GM18499 (cell line): ENCODE data around the gene ACOT13.
"Not testable (repeated sequence)": the region's sequence is repeated elsewhere in the genome, so short reads cannot be mapped to it uniquely, and the experiment has no call there.

Source experiments
- ATAC-seq: cut with Tn5 transposase; IDR thresholded peaks from one replicate; pipeline ENCODE4 v1.9.1; 2021; ENCODE audit warnings: moderate number of reproducible peaks; ENCODE audit not compliant: insufficient read depth, unreplicated experiment

The ACOT13 gene

GRCh38 chr6:24666641-24667377 is at the start of gene ACOT13, which contains the start of gene TDP2:
Gene ACOT13 (plus strand): TSS chr6:24667077. CDS start chr6:24667264, 187 bp downstream.
Gene TDP2 (minus strand): TSS chr6:24666899. CDS start chr6:24666862, 37 bp downstream.
- peak; percentile 77 for ATAC-seq

GRCh38 chr6:24619661-24620060 is 47.2 kb upstream of the ACOT13 start:
- ATAC-seq: no peak

- no peak for ATAC-seq
Measured at GRCh38 chr6:24620637-24621036, 46.2 kb upstream of the ACOT13 start.

GRCh38 chr6:24621626-24622289 is 45.1 kb upstream of the ACOT13 start:
- ATAC-seq: no peak

GRCh38 chr6:24630856-24631505 is 35.9 kb upstream of the ACOT13 start:
- ATAC-seq: no peak

GRCh38 chr6:24631671-24632070 is 35.2 kb upstream of the ACOT13 start:
- no peak for ATAC-seq

GRCh38 chr6:24632573-24632972 is 34.3 kb upstream of the ACOT13 start:
- ATAC-seq: no peak

GRCh38 chr6:24636681-24637080 is 30.2 kb upstream of the ACOT13 start:
- no peak for ATAC-seq

- no peak for ATAC-seq
Measured at GRCh38 chr6:24640166-24640565, 26.7 kb upstream of the ACOT13 start.

GRCh38 chr6:24640631-24641030 is 26.2 kb upstream of the ACOT13 start:
- not testable (repeated sequence) for ATAC-seq

- no peak for ATAC-seq
Measured at GRCh38 chr6:24642061-24642460, 24.8 kb upstream of the ACOT13 start.

- ATAC-seq: no peak
Measured at GRCh38 chr6:24643920-24644319, 23.0 kb upstream of the ACOT13 start.

- ATAC-seq: no peak
Measured at GRCh38 chr6:24644377-24644776, 22.5 kb upstream of the ACOT13 start.

GRCh38 chr6:24646771-24647170 is 20.1 kb upstream of the ACOT13 start:
- ATAC-seq: no peak

GRCh38 chr6:24648276-24648675 is 18.6 kb upstream of the ACOT13 start:
- no peak for ATAC-seq

- ATAC-seq: no peak
Measured at GRCh38 chr6:24649691-24650090, 17.2 kb upstream of the ACOT13 start.

- no peak for ATAC-seq
Measured at GRCh38 chr6:24650365-24650764, 16.5 kb upstream of the ACOT13 start.

GRCh38 chr6:24655215-24655614 is 11.7 kb upstream of the ACOT13 start:
- no peak for ATAC-seq

- no peak for ATAC-seq
Measured at GRCh38 chr6:24658573-24659560, 8.0 kb upstream of the ACOT13 start.

- ATAC-seq: no peak
Measured at GRCh38 chr6:24659561-24659960, 7.3 kb upstream of the ACOT13 start.
